BJ (cell line): ENCODE data around the gene LRRC14B. TPM values are rescaled to one million over a fixed set of nuclear protein-coding genes. Genes with fewer than 3 reads are reported as not detected.

Source experiments
- CTCF ChIA-PET: fragments of 350-600 bp; formaldehyde crosslinking; extraction: SDS; loops from one replicate; lab custom pipeline; 2021; ENCODE audit warnings: antibody characterized with exemption, inconsistent platforms; lab: Yijun Ruan, JAX
- POLR2A ChIA-PET: fragments of 300-600 bp; sonication (Branson Sonifier 250); formaldehyde crosslinking; extraction: SDS; loops from one replicate; lab custom pipeline; 2021; ENCODE audit warnings: antibody characterized with exemption; lab: Charles Lee
- DNase-seq: peaks from one replicate; pipeline ENCODE4 v3.0.0-alpha.2; 2011; ENCODE audit warnings: low read depth
- H3K27me3 ChIP-seq: 2 replicates; pipeline ENCODE4 v1.6.0; 2011; ENCODE audit warnings: low read length; ENCODE audit not compliant: control insufficient read depth, insufficient read depth
- H3K36me3 ChIP-seq: 2 replicates; pipeline ENCODE4 v1.5.1; 2011; ENCODE audit warnings: low read length; ENCODE audit not compliant: control insufficient read depth, insufficient read depth
- H3K4me3 ChIP-seq: 2 replicates; pipeline ENCODE4 v1.5.1; 2011; ENCODE audit warnings: low read depth, mild to moderate bottlenecking, control low read depth, low read length
- CTCF ChIP-seq: IDR thresholded peaks from 2 replicates; pipeline ENCODE4 v1.5.1; 2011; ENCODE audit warnings: low read depth, mild to moderate bottlenecking, control low read depth, inconsistent platforms, low read length, moderate library complexity; ENCODE audit not compliant: insufficient read depth
- polyA plus RNA-seq: library from polyadenylated mRNA; depleted of rRNA; stranded (reverse); fragments of >200 nt; gene quantifications from 2 replicates; pipeline ENCODE4 v1.2.3, GENCODE V29; 2011

LRRC14B gene
- polyA plus RNA-seq, 1 experiment: not detected

GRCh38 chr5:204462-204861 is 13.2 kb downstream of the LRRC14B start:
- no peak for DNase-seq
- ChIA-PET POLR2A (no interaction called here), CTCF (interaction anchor here (1.2 kb wide), 1 partner anchor 16 kb away, joined by 3 read pairs; no protein-coding TSS in a partner anchor)
- no peak overlapping the region for H3K4me3 ChIP-seq
- no peaks in the 10 kb centered on the region for H3K27me3 ChIP-seq
- H3K36me3 ChIP-seq: peaks cover 6% of the 10 kb centered on the region
- TF ChIP-seq CTCF: no peak

- no peaks in the 10 kb centered on the region for H3K27me3 ChIP-seq
- CTCF ChIA-PET: interaction anchor here (0.9 to 1.2 kb wide), 2 partner anchors 13 to 17 kb away, joined by 3 read pairs; no protein-coding TSS in a partner anchor
- DNase-seq: no peak
- peaks cover 6% of the 10 kb centered on the region for H3K36me3 ChIP-seq
- no peak for TF ChIP-seq CTCF
- H3K4me3 ChIP-seq: no peak overlapping the region
- POLR2A ChIA-PET: no interaction called here
Measured at GRCh38 chr5:204966-205670, 13.8 kb downstream of the LRRC14B start.

GRCh38 chr5:206406-206805 is 15.1 kb downstream of the LRRC14B start:
- no peak for DNase-seq
- H3K27me3 ChIP-seq: no peaks in the 10 kb centered on the region
- CTCF ChIA-PET: no interaction called here

GRCh38 chr5:206927-207536 is 15.7 kb downstream of the LRRC14B start:
- Histone ChIP-seq H3K27me3 (no peaks in the 10 kb centered on the region), H3K4me3 (no peak overlapping the region), H3K36me3 (peaks cover 6% of the 10 kb centered on the region)
- TF ChIP-seq CTCF: no peak
- ChIA-PET CTCF (interaction anchor here (0.8 to 2.0 kb wide), 3 partner anchors 12 to 110 kb away, joined by 3 to 7 read pairs (median 4); partner anchors contain the start of genes CCDC127 and SDHA), POLR2A (no interaction called here)
- no peak for DNase-seq

More at GRCh38 chr5:206406-206805, 15.1 kb downstream of the LRRC14B start:
- Histone ChIP-seq H3K36me3 (peaks cover 6% of the 10 kb centered on the region), H3K4me3 (no peak overlapping the region)
- TF ChIP-seq CTCF: no peak
- POLR2A ChIA-PET: no interaction called here

GRCh38 chr5:207599-207998 is 16.3 kb downstream of the LRRC14B start:
- POLR2A ChIA-PET: no interaction called here
- CTCF ChIA-PET: interaction anchor here (0.7 to 2.0 kb wide), 4 partner anchors 11 to 109 kb away, joined by 3 to 7 read pairs (median 4); partner anchors contain the start of genes CCDC127 and SDHA
- Histone ChIP-seq H3K36me3 (peaks cover 6% of the 10 kb centered on the region), H3K4me3 (no peak overlapping the region), H3K27me3 (no peaks in the 10 kb centered on the region)
- no peak for TF ChIP-seq CTCF
- DNase-seq: no peak
